ENCODE data around the gene NYAP2. TPM values are rescaled to one million over a fixed set of nuclear protein-coding genes. Genes with fewer than 3 reads are reported as not detected.

NYAP2 gene
- total RNA-seq, 2 donors from 2014 or later, result 0.05 TPM; not detected in 1

DNA sequence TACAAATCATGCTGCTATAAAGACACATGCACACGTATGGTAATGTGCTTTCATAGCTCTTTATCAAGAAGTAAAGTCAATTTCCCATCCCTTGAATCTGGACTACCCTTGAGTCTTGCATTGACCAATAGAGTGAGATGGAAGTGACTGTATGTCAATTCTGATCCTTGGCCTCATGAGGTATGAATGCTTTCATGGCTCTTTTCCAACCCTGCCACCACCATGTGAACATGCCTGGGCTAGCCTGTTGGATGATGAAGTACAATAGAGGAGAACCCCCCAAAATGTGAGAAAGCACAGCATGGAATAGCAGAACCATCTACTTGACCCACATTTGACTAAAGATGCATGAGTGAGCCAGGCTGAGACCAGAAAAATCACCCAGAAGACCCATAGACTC, 237.0 kb downstream of the NYAP2 start:
- Mint-ChIP-seq H3K9me3 (no peaks in the 10 kb centered on the region), H3K4me3 (no peak overlapping the region), H3K27me3 (ENCODE audit: low read depth) (peaks cover 36% of the 10 kb centered on the region), H3K4me1 (ENCODE audit: low read depth) (peaks cover 5% of the 10 kb centered on the region), H3K36me3 (ENCODE audit: insufficient read depth in 2 of 2) (no peaks in the 10 kb centered on the region), H3K27ac (no peak overlapping the region)
- no peak for DNase-seq
- no peak for ATAC-seq (replicated peaks in 1 of 2)

DNA sequence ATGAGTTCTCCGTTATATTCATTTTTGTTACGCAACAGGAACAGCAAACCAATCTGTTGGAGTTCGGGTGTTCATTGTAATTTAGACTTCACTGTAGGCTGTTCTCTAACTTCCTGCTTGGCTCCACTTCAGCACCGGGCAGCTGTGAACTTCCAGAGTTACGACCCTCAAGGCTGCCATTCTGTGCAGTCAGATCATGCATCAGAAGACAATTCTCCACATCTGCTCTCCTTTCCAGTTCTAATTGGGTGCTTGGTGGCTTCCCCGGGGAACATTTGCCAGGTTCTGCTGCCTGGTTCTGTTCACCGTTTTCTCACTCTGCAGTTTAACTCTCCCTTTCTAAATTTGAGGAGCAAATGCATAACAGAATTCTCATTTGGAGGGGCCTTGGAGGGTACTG, 237.7 kb downstream of the NYAP2 start:
- H3K27ac Mint-ChIP-seq, result no peak overlapping the region
- no peaks in the 10 kb centered on the region for H3K4me1 Mint-ChIP-seq (ENCODE audit: low read depth)
- H3K27me3 Mint-ChIP-seq (ENCODE audit: low read depth), result peaks cover 31% of the 10 kb centered on the region
- H3K9me3 Mint-ChIP-seq, result no peaks in the 10 kb centered on the region
- no peak overlapping the region for H3K4me3 Mint-ChIP-seq
- ATAC-seq (replicated peaks in 1 of 2) (no peak), DNase-seq (no peak)
- no peaks in the 10 kb centered on the region for H3K36me3 Mint-ChIP-seq (ENCODE audit: insufficient read depth in 2 of 2)

DNA sequence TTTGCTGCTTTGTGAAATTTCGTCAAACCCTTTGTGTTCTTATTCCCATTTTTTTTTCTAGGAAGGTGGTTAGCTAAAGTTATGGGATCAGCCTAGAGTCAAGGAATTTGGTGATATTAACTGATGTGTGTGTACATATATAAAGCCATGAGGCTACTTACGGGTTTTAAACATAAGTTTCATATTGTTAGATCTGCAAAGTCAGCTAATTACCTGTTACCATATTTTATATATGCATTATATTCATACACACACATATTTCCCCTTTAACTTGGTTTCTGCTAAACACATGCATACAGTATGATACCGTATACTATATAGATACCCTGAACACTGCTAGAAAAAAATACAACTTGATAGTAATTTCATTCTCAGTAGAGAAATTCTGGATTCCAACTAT, 241.0 kb downstream of the NYAP2 start:
- H3K4me1 Mint-ChIP-seq (ENCODE audit: low read depth), result no peaks in the 10 kb centered on the region
- H3K27ac Mint-ChIP-seq, result no peak overlapping the region
- ATAC-seq (replicated peaks in 1 of 2), result no peak
- peaks cover 0 to 2% of the 10 kb centered on the region in 2 donors for H3K9me3 Mint-ChIP-seq
- no peak for DNase-seq
- no peak overlapping the region for H3K4me3 Mint-ChIP-seq
- H3K27me3 Mint-ChIP-seq (ENCODE audit: low read depth), result peaks cover 19% of the 10 kb centered on the region
- no peaks in the 10 kb centered on the region for H3K36me3 Mint-ChIP-seq (ENCODE audit: insufficient read depth in 2 of 2)

DNA sequence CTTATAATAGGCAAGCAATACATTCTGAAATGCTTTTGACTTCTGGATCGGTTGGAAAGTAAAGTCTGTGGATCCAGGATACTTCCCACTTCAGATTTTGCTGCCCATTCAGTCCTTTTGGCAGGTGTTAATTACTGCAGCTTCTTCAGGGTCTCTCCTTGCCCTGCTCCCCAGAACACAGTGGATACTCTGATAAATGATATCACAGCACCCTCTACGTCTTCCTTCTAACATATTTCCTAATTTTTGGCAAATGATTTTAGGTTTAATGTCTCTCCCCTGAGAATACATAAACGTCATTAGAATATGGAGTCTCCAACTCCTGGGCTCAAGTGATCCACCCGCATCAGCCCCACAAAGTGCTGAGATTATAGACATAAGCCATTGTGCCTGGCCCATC, 249.8 kb downstream of the NYAP2 start:
- no peaks in the 10 kb centered on the region for H3K27me3 Mint-ChIP-seq (ENCODE audit: low read depth)
- H3K4me3 Mint-ChIP-seq, result no peak overlapping the region
- peaks cover 0 to 2% of the 10 kb centered on the region in 2 donors for H3K9me3 Mint-ChIP-seq
- no peaks in the 10 kb centered on the region for H3K4me1 Mint-ChIP-seq (ENCODE audit: low read depth)
- no peaks in the 10 kb centered on the region for H3K36me3 Mint-ChIP-seq (ENCODE audit: insufficient read depth in 2 of 2)
- no peak overlapping the region for H3K27ac Mint-ChIP-seq
- DNase-seq (no peak), ATAC-seq (replicated peaks in 1 of 2) (no peak)

DNA sequence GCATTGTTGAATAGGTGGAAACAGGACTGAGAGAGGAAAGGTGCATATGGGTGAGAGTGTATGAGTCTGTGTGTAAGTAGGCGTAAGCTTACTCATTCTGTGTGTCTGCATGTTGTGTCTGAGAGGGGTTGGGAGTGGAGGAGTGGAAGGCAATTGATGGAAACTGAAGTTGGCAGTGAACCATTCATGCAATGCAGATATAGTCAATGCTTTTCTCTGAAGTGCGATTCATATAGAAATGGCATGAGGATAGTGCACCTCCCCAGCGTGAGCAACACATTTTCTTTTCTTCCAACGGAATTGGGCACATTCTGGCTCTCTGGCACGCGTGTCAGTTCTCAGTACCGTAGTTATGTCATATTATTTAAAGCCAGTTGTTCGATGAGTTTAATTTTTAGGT, 250.5 kb downstream of the NYAP2 start:
- DNase-seq, result no peak
- Mint-ChIP-seq H3K9me3 (peaks cover 0 to 2% of the 10 kb centered on the region in 2 donors), H3K36me3 (ENCODE audit: insufficient read depth in 2 of 2) (no peaks in the 10 kb centered on the region), H3K4me3 (no peak overlapping the region), H3K27me3 (ENCODE audit: low read depth) (no peaks in the 10 kb centered on the region), H3K4me1 (ENCODE audit: low read depth) (no peaks in the 10 kb centered on the region), H3K27ac (no peak overlapping the region)
- ATAC-seq (replicated peaks in 1 of 2), result no peak

DNA sequence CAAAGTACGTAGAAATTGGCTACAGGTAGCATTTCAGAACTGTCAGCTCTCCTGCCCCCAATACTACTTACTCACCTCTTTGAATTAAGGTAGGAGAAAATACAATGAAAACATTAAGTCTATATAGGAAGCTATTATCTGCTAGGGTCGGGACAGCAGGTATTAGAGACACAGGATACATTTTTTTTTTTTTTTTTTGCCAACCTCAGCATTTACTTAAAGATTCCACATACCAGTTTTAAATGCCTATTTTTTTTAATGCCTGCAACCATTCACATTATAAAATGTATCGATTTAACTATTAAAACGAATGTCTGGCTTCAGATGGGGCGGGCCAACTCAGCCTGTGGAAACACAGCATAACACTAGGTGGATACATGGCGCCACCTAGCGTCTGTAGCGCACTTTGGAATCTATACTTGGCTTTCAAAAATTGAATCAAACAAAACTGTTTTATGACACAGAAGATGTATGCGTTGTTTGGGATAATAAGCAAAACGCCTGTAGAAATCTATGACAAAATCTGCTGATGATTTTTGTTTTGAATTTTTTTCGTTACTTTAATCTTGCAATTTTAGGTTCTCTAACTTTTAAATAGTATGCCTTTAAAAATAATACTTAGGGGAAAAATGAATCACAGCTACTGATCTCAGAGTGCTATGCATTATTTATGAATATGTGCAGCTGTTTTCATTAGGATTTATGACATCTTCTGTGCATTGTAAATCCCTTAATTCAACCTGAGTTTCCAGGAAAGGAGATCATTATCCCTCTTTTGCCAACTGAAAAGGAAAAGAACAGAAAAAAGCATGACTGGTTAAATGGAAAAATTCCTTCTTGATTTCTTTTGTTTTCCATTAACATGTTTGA, 261.0 kb downstream of the NYAP2 start:
- no peaks in the 10 kb centered on the region for H3K9me3 Mint-ChIP-seq
- no peak overlapping the region for H3K27ac Mint-ChIP-seq
- H3K36me3 Mint-ChIP-seq (ENCODE audit: insufficient read depth in 2 of 2), result no peaks in the 10 kb centered on the region
- ATAC-seq (replicated peaks in 1 of 2) (peak; percentile 71 to 74), DNase-seq (peak; percentile 71 to 74)
- H3K27me3 Mint-ChIP-seq (ENCODE audit: low read depth), result peaks cover 27% of the 10 kb centered on the region
- no peak overlapping the region for H3K4me3 Mint-ChIP-seq
- no peaks in the 10 kb centered on the region for H3K4me1 Mint-ChIP-seq (ENCODE audit: low read depth)

DNA sequence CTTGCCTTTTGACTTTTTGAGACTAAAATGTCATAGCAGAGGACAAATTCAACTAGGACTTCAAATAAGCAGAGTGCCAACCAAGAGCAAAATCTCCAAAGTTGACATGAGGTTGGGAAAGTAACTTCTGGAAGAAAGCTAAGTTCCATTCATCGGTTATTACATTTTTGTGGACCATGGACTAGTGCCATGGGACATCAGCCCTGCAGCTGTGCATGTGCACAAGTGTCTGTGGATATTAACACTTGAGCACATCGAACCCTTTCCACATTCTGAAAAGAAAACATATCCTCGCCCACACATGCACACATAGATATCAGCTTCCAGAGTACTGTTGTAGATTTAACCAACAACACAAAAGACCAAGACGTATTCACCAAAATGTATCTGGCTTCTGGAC, 262.6 kb downstream of the NYAP2 start:
- H3K4me3 Mint-ChIP-seq, result no peak overlapping the region
- no peaks in the 10 kb centered on the region for H3K36me3 Mint-ChIP-seq (ENCODE audit: insufficient read depth in 2 of 2)
- no peaks in the 10 kb centered on the region for H3K9me3 Mint-ChIP-seq
- DNase-seq (no peak), ATAC-seq (replicated peaks in 1 of 2) (no peak)
- peaks cover 19% of the 10 kb centered on the region for H3K27me3 Mint-ChIP-seq (ENCODE audit: low read depth)
- no peak overlapping the region for H3K27ac Mint-ChIP-seq
- H3K4me1 Mint-ChIP-seq (ENCODE audit: low read depth), result no peaks in the 10 kb centered on the region

DNA sequence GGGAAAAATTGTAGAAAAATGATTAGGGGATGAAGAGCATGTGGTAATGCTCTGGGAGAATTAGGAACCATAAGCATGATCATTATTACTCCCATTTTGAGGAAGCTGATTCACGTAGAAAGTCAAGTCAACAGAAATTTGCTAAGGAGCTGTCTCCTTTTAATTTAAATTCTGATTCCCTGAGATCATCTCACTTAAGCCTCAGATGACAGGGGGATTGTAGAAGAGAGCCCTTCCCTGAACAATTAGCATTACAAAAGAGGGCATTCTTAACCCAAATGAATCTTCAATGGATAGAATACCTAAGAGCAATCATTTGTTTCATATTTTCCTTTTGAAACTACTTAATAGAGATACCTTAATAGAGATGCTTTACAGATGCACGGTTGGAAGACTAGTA, 267.9 kb downstream of the NYAP2 start:
- H3K27me3 Mint-ChIP-seq (ENCODE audit: low read depth), result peaks cover 10% of the 10 kb centered on the region
- no peak overlapping the region for H3K4me3 Mint-ChIP-seq
- H3K9me3 Mint-ChIP-seq, result no peaks in the 10 kb centered on the region

DNA sequence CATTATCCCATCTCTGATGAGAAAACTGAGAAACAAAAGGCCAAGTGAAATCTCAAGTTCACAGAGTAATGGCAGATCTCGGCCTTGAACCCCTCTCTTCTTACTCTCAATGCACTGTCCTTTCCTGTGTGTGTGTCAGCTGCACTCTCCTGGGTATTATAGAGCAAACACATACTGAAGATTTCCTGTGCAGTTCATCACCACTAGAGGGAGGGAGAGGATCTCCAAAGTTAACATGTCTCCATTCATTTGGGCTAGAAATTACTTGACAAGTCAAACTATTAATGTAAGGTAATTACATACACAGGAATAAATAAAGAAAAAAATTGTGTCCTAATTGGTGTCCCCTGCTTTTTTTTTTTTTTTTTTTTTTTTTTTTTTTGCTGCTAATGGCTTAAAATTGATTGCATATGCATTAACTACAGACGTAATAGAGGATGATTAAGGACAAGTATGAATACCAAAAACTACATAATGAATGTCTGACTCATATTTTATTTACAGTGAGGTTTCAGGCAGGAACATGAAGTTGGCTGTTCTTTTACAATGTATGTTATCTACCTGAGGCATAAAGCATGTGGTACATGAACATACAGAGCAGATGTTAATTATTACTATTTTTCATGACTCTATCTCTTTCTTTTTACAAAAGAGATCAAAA, 269.2 kb downstream of the NYAP2 start:
- DNase-seq (peak; percentile 3 to 8), ATAC-seq (replicated peaks in 1 of 2) (peak; percentile 60 to 70)
- no peaks in the 10 kb centered on the region for H3K4me1 Mint-ChIP-seq (ENCODE audit: low read depth)
- H3K27ac Mint-ChIP-seq, result no peak overlapping the region
- H3K4me3 Mint-ChIP-seq, result no peak overlapping the region
- no peaks in the 10 kb centered on the region for H3K36me3 Mint-ChIP-seq (ENCODE audit: insufficient read depth in 2 of 2)
- peaks cover 6% of the 10 kb centered on the region for H3K27me3 Mint-ChIP-seq (ENCODE audit: low read depth)
- H3K9me3 Mint-ChIP-seq, result no peaks in the 10 kb centered on the region

More for the DNA sequence above, 267.9 kb downstream of the NYAP2 start:
- no peaks in the 10 kb centered on the region for H3K4me1 Mint-ChIP-seq (ENCODE audit: low read depth)
- no peak overlapping the region for H3K27ac Mint-ChIP-seq
- no peak for ATAC-seq (replicated peaks in 1 of 2)
- no peaks in the 10 kb centered on the region for H3K36me3 Mint-ChIP-seq (ENCODE audit: insufficient read depth in 2 of 2)
- DNase-seq, result no peak

DNA sequence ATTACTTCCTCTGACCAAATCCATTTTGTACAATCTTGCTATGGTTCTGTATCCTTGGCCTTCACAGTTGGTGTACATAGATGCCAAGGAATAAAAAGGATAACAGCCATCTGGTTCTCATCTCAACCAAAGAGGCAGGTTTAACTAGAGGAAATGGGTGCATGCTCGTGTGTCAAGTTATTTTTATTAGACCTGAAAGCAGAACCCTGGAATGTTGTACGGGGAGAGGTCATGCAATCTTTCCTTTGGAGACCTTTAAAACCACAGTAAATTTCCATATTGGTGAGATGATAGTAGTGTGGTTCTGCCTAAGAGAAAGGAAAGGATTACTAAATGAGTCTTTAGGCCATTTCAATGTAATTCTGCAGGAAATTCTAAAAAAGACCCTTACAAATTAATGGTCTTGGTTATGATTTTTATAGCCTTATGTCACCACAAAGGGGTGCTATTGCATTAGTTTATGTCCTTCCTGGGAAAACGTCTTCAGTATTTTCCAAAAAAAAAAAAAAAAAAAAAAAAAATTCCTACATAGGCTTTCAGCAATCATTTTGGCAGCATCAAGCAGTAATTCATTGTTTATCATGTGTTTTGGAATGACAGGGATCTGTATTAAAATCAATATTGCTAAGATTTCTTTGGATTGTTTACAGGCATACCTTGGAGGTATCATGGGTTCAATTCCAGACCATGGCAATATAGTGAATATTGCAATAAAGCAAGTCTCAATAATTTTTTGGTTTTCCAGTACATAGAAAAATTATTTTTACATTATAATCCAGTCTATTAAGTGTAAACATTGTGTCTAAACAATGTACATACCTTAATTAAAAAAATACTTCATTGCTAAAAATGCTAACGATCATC, 270.8 kb downstream of the NYAP2 start:
- no peak overlapping the region for H3K27ac Mint-ChIP-seq
- H3K36me3 Mint-ChIP-seq (ENCODE audit: insufficient read depth in 2 of 2), result no peaks in the 10 kb centered on the region
- no peaks in the 10 kb centered on the region for H3K27me3 Mint-ChIP-seq (ENCODE audit: low read depth)
- no peaks in the 10 kb centered on the region for H3K4me1 Mint-ChIP-seq (ENCODE audit: low read depth)
- no peak for DNase-seq
- no peak overlapping the region for H3K4me3 Mint-ChIP-seq
- ATAC-seq (replicated peaks in 1 of 2), result no peak
- H3K9me3 Mint-ChIP-seq, result no peaks in the 10 kb centered on the region

DNA sequence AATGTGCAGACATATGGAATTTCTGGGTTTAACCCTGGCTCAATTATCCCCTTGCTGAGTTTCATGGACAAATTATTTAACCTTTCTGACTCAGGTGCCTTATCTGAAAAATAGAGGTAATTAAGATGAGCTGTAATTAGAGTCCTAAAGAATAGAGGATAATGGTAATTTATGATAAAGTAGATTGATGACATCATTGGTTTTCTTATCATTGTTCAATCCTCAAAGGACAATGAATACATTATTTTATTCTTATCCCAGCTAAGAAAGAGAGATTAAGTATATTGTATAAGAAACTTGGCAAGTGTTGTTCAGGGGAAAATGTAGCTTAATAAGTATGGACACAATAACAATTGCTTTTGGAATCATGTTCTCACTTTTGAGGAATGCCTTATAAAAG, 279.3 kb downstream of the NYAP2 start:
- no peak overlapping the region for H3K27ac Mint-ChIP-seq
- H3K4me3 Mint-ChIP-seq, result no peak overlapping the region
- H3K27me3 Mint-ChIP-seq (ENCODE audit: low read depth), result peaks cover 17% of the 10 kb centered on the region
- H3K4me1 Mint-ChIP-seq (ENCODE audit: low read depth), result no peaks in the 10 kb centered on the region
- no peaks in the 10 kb centered on the region for H3K36me3 Mint-ChIP-seq (ENCODE audit: insufficient read depth in 2 of 2)
- DNase-seq (no peak), ATAC-seq (replicated peaks in 1 of 2) (no peak)
- no peaks in the 10 kb centered on the region for H3K9me3 Mint-ChIP-seq

DNA sequence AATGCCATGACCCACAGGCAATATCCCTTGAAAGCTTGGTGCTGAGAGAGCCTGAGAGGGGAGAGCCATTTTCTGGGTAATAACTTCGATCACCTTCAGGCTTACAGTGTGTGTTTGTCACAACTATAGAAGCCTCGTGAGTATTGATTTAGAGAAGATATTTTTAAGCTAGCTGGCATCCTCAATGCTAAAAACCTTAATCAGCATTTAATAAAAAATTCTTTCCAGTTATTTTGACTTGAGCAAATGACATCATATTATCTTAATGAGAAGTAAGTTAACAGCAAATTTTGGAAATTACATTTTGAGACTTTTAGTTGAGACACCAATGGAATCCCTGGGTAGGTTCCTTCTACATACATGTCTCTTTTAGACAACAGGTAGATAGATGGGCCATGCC, 283.7 kb downstream of the NYAP2 start:
- no peaks in the 10 kb centered on the region for H3K4me1 Mint-ChIP-seq (ENCODE audit: low read depth)
- no peaks in the 10 kb centered on the region for H3K36me3 Mint-ChIP-seq (ENCODE audit: insufficient read depth in 2 of 2)
- ATAC-seq (replicated peaks in 1 of 2) (no peak), DNase-seq (no peak)
- no peaks in the 10 kb centered on the region for H3K9me3 Mint-ChIP-seq
- H3K27me3 Mint-ChIP-seq (ENCODE audit: low read depth), result peaks cover 17% of the 10 kb centered on the region
- no peak overlapping the region for H3K4me3 Mint-ChIP-seq
- no peak overlapping the region for H3K27ac Mint-ChIP-seq

DNA sequence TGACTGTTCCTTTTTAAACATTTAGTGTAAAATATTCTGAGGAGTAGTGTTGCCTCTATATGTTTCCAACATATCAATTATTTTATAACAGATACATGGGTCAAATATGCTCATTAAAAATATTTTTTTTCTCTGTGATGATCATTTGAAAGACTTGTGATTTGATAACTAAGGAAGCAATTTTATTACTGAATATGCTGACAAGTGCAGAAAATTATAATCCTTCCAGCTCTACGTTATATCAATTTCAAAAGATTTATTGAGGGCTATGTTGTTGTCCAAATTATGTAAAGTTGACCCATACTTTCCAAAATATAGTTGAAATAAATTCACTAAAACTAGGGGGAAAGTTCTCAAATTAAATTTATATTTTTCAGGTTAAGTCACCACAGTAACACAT, 290.6 kb downstream of the NYAP2 start:
- DNase-seq (no peak), ATAC-seq (replicated peaks in 1 of 2) (no peak)
- Mint-ChIP-seq H3K9me3 (no peaks in the 10 kb centered on the region), H3K4me1 (ENCODE audit: low read depth) (no peaks in the 10 kb centered on the region), H3K36me3 (ENCODE audit: insufficient read depth in 2 of 2) (no peaks in the 10 kb centered on the region), H3K4me3 (no peak overlapping the region), H3K27me3 (ENCODE audit: low read depth) (no peaks in the 10 kb centered on the region), H3K27ac (no peak overlapping the region)
